Nephron (organoid): ENCODE results near the gene ENG.

ENCODE experiments used
- H3K27ac Mint-ChIP-seq, 3 experiments: 2 replicates each; pipeline ENCODE4 v1.8.0; 2020; ENCODE audit warnings: mixed read lengths in 3 of 3, mild to moderate bottlenecking in 2 of 3, moderate library complexity in 1 of 3
- H3K27me3 Mint-ChIP-seq: 2 replicates; pipeline ENCODE4 v1.8.0; 2021; ENCODE audit warnings: low read depth, mild to moderate bottlenecking, moderate library complexity, mixed read lengths
- H3K36me3 Mint-ChIP-seq: 2 replicates; pipeline ENCODE4 v1.8.0; 2020; ENCODE audit warnings: low read depth, mixed read lengths
- H3K4me1 Mint-ChIP-seq: 2 replicates; pipeline ENCODE4 v1.8.0; 2020; ENCODE audit warnings: mixed read lengths
- H3K4me3 Mint-ChIP-seq, 3 experiments: 2 replicates each; pipeline ENCODE4 v1.8.0; 2020; ENCODE audit warnings: mild to moderate bottlenecking in 3 of 3, mixed read lengths in 3 of 3, moderate library complexity in 2 of 3
- H3K9me3 Mint-ChIP-seq: 2 replicates; pipeline ENCODE4 v1.8.0; 2020; ENCODE audit warnings: mixed read lengths
- TF ChIP-seq, protein P1 (sequence below), 3 experiments: fragments of 200-600 bp; sonication (generic); IDR thresholded peaks; one replicate each; pipeline ENCODE4 v1.5.0; 2021; ENCODE audit warnings: antibody characterized with exemption in 3 of 3; ENCODE audit not compliant: unreplicated experiment in 3 of 3

Gene ENG

DNA sequence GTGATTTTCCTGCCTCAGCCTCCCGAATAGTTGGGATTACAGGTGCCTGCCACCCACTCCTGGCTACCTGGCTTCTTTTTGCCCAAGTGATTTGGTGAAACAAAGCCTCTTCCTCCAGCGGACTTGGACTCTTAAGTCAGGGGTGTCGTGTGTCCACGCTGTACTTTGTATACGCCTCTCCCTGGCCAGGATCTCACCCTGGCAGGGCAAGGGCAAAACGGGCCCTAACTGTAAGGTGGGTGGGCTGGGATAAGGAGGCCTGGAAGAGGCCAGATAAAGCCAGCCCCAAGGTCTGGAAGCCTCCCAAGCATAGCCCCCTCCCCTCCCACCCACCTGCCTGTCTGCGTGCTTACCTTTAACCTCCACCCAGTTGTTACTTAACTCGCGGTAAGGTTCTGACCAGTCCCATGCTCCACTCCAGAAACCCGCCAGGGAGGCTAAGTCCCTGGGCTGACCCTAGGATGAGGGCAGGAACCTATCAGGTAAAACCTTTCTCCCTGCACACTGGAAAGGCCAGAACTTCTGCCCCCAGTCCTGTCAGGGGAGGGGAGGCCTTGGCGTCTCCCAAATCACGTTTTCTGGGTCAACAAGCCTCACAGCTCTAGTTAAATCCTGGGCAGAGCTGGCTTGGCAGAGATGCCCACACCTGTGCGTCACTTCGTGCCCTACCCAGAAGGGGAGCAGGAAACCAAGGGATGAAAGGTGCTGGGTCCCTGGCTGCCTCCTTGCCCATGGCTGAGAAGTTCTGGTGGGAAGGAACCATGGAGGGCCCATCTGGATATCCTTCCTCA, 60.3 kb downstream of the ENG start:
- no peak overlapping the region for H3K4me3 Mint-ChIP-seq
- H3K4me1 Mint-ChIP-seq = peaks cover 12% of the 10 kb centered on the region
- H3K27me3 Mint-ChIP-seq = peaks cover 4% of the 10 kb centered on the region
- H3K9me3 Mint-ChIP-seq = no peaks in the 10 kb centered on the region
- peaks cover 24% of the 10 kb centered on the region for H3K36me3 Mint-ChIP-seq
- TF ChIP-seq, protein P1, sequence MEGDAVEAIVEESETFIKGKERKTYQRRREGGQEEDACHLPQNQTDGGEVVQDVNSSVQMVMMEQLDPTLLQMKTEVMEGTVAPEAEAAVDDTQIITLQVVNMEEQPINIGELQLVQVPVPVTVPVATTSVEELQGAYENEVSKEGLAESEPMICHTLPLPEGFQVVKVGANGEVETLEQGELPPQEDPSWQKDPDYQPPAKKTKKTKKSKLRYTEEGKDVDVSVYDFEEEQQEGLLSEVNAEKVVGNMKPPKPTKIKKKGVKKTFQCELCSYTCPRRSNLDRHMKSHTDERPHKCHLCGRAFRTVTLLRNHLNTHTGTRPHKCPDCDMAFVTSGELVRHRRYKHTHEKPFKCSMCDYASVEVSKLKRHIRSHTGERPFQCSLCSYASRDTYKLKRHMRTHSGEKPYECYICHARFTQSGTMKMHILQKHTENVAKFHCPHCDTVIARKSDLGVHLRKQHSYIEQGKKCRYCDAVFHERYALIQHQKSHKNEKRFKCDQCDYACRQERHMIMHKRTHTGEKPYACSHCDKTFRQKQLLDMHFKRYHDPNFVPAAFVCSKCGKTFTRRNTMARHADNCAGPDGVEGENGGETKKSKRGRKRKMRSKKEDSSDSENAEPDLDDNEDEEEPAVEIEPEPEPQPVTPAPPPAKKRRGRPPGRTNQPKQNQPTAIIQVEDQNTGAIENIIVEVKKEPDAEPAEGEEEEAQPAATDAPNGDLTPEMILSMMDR (IDR thresholded peaks at IDR 0.05; ENCODE audit: unreplicated experiment in 3 of 3) = no peak
- peak overlapping the region in 2 of 3 experiments; percentile 31 to 69 for H3K27ac Mint-ChIP-seq

GRCh38 chr9:127793093-127793708, 61.3 kb downstream of the ENG start:
- H3K4me3 Mint-ChIP-seq = no peak overlapping the region
- H3K4me1 Mint-ChIP-seq = peaks cover 12% of the 10 kb centered on the region

DNA sequence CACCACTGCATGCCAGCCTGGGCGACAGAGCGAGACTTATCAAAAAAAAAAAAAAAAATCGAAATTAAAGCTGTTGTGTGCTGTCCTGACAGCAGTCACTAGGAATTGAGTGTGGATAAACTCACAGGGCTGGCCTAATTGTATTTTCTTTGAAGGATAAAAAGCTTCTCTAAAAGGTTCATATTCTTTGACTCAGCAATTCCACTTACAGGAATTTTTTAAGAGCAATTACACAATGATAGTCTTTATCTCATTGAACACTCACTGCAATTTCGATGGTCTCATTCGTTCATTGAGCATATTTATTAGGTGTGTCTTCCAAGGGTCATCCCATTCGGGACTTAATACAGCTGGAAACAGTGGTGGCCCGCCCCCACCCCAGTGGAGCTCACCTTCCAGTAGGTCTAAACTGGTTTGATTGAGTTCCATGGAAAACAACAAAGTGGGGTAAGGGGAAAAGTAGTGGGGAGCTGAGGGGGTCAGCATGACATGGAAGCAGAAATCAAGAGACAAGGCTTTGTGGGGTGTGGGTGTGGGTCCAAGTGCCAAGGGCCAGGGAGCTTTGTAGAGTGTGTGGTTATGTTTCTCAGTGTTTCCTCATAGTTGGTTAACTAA, 61.9 kb downstream of the ENG start:
- TF ChIP-seq, protein P1 (IDR thresholded peaks at IDR 0.05; ENCODE audit: unreplicated experiment in 3 of 3) = no peak
- no peak overlapping the region for H3K27ac Mint-ChIP-seq
- H3K36me3 Mint-ChIP-seq = peaks cover 38% of the 10 kb centered on the region
- H3K4me1 Mint-ChIP-seq = peaks cover 15% of the 10 kb centered on the region
- H3K4me3 Mint-ChIP-seq = no peak overlapping the region
- H3K9me3 Mint-ChIP-seq = no peaks in the 10 kb centered on the region
- peaks cover 4% of the 10 kb centered on the region for H3K27me3 Mint-ChIP-seq

More at GRCh38 chr9:127793093-127793708, 61.3 kb downstream of the ENG start:
- TF ChIP-seq, protein P1 (IDR thresholded peaks at IDR 0.05; ENCODE audit: unreplicated experiment in 3 of 3) = no peak
- Mint-ChIP-seq H3K9me3 (no peaks in the 10 kb centered on the region), H3K27me3 (peaks cover 4% of the 10 kb centered on the region), H3K27ac (peak overlapping the region in 2 of 3 experiments; percentile 31 to 38), H3K36me3 (peaks cover 33% of the 10 kb centered on the region)

- H3K36me3 Mint-ChIP-seq = peaks cover 47% of the 10 kb centered on the region
- no peak overlapping the region for H3K27ac Mint-ChIP-seq
- no peak overlapping the region for H3K4me3 Mint-ChIP-seq
- H3K27me3 Mint-ChIP-seq = peaks cover 1% of the 10 kb centered on the region
- no peaks in the 10 kb centered on the region for H3K9me3 Mint-ChIP-seq
- TF ChIP-seq, protein P1 (IDR thresholded peaks at IDR 0.05; ENCODE audit: unreplicated experiment in 3 of 3) = no peak
- peaks cover 9% of the 10 kb centered on the region for H3K4me1 Mint-ChIP-seq
Observed at GRCh38 chr9:127791085-127791484, 63.4 kb downstream of the ENG start.

DNA sequence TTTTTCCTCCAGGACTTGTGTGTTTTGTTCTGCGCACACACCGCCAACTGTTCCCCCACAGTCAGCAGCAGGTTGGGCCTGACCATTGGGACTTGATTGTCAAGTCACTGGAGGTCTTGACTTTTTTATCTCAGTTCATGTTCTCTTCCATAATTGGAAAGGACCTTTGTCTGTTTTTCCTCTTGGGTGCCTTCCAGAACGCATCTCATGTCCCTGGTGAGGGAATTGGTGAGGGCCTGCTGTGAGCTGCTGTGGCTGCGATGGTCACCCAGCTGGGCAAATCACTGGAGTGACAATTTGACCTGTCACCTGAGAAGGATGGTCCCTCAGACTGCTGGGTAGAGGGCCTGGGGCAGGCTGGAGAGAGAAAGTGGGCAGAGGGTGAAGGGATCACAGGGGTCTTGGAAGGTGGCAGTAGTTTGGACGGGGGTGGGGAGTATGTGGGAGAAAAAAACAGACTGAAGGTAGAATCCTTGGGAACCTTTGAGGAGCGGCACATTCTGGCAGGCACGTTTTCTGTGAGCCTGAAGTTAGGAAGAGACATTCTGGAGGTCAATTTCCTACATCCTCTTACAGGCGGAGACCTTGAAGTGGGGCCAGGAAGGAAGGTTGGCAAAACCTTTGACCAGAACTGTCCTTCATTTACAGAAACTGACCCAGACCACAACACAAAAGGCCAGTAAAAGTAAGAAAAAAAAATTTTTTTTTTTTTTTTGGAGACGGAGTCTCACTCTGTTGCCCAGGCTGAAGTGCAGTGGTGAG, 64.2 kb downstream of the ENG start:
- no peaks in the 10 kb centered on the region for H3K27me3 Mint-ChIP-seq
- H3K4me3 Mint-ChIP-seq = peak overlapping the region in 2 of 3 experiments; percentile 27 to 43
- peaks cover 47% of the 10 kb centered on the region for H3K36me3 Mint-ChIP-seq
- TF ChIP-seq, protein P1 (IDR thresholded peaks at IDR 0.05; ENCODE audit: unreplicated experiment in 3 of 3) = no peak
- peaks cover 8% of the 10 kb centered on the region for H3K4me1 Mint-ChIP-seq
- peak overlapping the region in 1 of 3 experiments; percentile 44 for H3K27ac Mint-ChIP-seq
- no peaks in the 10 kb centered on the region for H3K9me3 Mint-ChIP-seq
